Measurements from ENCODE around the gene UNC13C. TPM values are rescaled to one million over a fixed set of nuclear protein-coding genes. Genes with fewer than 3 reads are reported as not detected.

UNC13C gene
- polyA plus RNA-seq, 1 donor from 2014 or later: 4.0 TPM

GRCh38 chr15:53962646-53963561 is 15.3 kb upstream of the UNC13C start:
- H3K4me2 ChIP-seq (ENCODE audit: low read length): no peak overlapping the region
- H3K79me2 ChIP-seq (replicated peaks; ENCODE audit: insufficient read depth, low read length): no peaks in the 10 kb centered on the region
- no peaks in the 10 kb centered on the region for H3F3A ChIP-seq (ENCODE audit: insufficient read depth, low read length, poor library complexity, severe bottlenecking)
- H4K20me1 ChIP-seq (ENCODE audit: insufficient read depth): no peaks in the 10 kb centered on the region
- no peak overlapping the region for H3K27ac ChIP-seq (ENCODE audit: low read length)
- H3K9me3 ChIP-seq (ENCODE audit: low read length): no peaks in the 10 kb centered on the region
- H3K4me3 ChIP-seq (ENCODE audit: low read length): no peak overlapping the region
- no peak overlapping the region for H2AFZ ChIP-seq (ENCODE audit: low read depth, low read length)
- H3K9ac ChIP-seq (ENCODE audit: low read length): no peak overlapping the region
- TF ChIP-seq CTCF (IDR thresholded peaks at IDR 0.05; ENCODE audit: poor library complexity, severe bottlenecking) (peak; percentile 80), TAF1 (IDR thresholded peaks at IDR 0.05; ENCODE audit: low read depth) (no peak), RAD21 (conservative IDR thresholded peaks at IDR 0.05) (peak; percentile 80), SMC3 (conservative IDR thresholded peaks at IDR 0.05; ENCODE audit: poor library complexity) (peak; percentile 82)
- H3K27me3 ChIP-seq (ENCODE audit: insufficient read depth, low read depth, low read length): no peaks in the 10 kb centered on the region
- H3K9me2 ChIP-seq (ENCODE audit: insufficient read depth, low read length): no peaks in the 10 kb centered on the region
- no peaks in the 10 kb centered on the region for H3K36me3 ChIP-seq (ENCODE audit: insufficient read depth, low read length)

GRCh38 chr15:53963801-53964200 is 14.4 kb upstream of the UNC13C start:
- no peaks in the 10 kb centered on the region for H4K20me1 ChIP-seq (ENCODE audit: insufficient read depth)
- no peaks in the 10 kb centered on the region for H3K79me2 ChIP-seq (replicated peaks; ENCODE audit: insufficient read depth, low read length)
- no peak overlapping the region for H3K27ac ChIP-seq (ENCODE audit: low read length)
- no peaks in the 10 kb centered on the region for H3K9me3 ChIP-seq (ENCODE audit: low read length)
- TF ChIP-seq REST (IDR thresholded peaks at IDR 0.05; ENCODE audit: borderline replicate concordance) (no peak), RAD21 (conservative IDR thresholded peaks at IDR 0.05) (no peak), TAF1 (IDR thresholded peaks at IDR 0.05; ENCODE audit: low read depth) (no peak), EP300 (conservative IDR thresholded peaks at IDR 0.05; ENCODE audit: poor library complexity, severe bottlenecking) (no peak), SMC3 (conservative IDR thresholded peaks at IDR 0.05; ENCODE audit: poor library complexity) (no peak), MXI1 (conservative IDR thresholded peaks at IDR 0.05; ENCODE audit: poor library complexity, severe bottlenecking) (no peak), EZH2 (IDR thresholded peaks at IDR 0.05; ENCODE audit: borderline replicate concordance, insufficient read depth, low read length, poor library complexity, severe bottlenecking) (no peak), POLR2AphosphoS5 (IDR thresholded peaks at IDR 0.05) (no peak)
- no peak overlapping the region for H3K4me2 ChIP-seq (ENCODE audit: low read length)
- no peaks in the 10 kb centered on the region for H3K9me2 ChIP-seq (ENCODE audit: insufficient read depth, low read length)
- no peak overlapping the region for H3K4me3 ChIP-seq (ENCODE audit: low read length)
- H2AFZ ChIP-seq (ENCODE audit: low read depth, low read length): no peak overlapping the region
- no peaks in the 10 kb centered on the region for H3K36me3 ChIP-seq (ENCODE audit: insufficient read depth, low read length)
- no peak overlapping the region for H3K9ac ChIP-seq (ENCODE audit: low read length)
- no peaks in the 10 kb centered on the region for H3K27me3 ChIP-seq (ENCODE audit: insufficient read depth, low read depth, low read length)
- H3F3A ChIP-seq (ENCODE audit: insufficient read depth, low read length, poor library complexity, severe bottlenecking): no peaks in the 10 kb centered on the region

Data from neural cell (in vitro differentiated cells).